IMR-90 (cell line): ENCODE data around the gene CLOCK. TPM values are rescaled to one million over a fixed set of nuclear protein-coding genes. Genes with fewer than 3 reads are reported as not detected.

Experiments used
- ATAC-seq: fragments of 200-7000 bp; cut with Tn5 transposase; 2 replicates; pipeline ENCODE4 v1.9.1; 2020; ENCODE audit warnings: low read depth, mild to moderate bottlenecking, moderate library complexity
- BruUV-seq: library from RNA; stranded (reverse); fragments of 400-500 nt; replicated peaks from 2 replicates; lab custom pipeline; 2021; lab: Mats Ljungman, UMichigan
- CTCF ChIA-PET: fragments of 300-600 bp; formaldehyde crosslinking; extraction: SDS; loops from one replicate; lab custom pipeline; 2021; ENCODE audit warnings: antibody characterized with exemption; lab: Yijun Ruan, JAX
- POLR2A ChIA-PET: fragments of 300-600 bp; sonication (Branson Sonifier 250); formaldehyde crosslinking; loops from one replicate; lab custom pipeline; 2022; ENCODE audit warnings: antibody characterized with exemption; ENCODE audit not compliant: unreplicated experiment; lab: Charles Lee
- DNase-seq: peaks from one replicate; pipeline ENCODE4 v3.0.0; 2013
- H2AFZ ChIP-seq: replicated peaks from 2 replicates; pipeline ENCODE3; 2013; ENCODE audit warnings: low read length, mild to moderate bottlenecking; ENCODE audit not compliant: poor library complexity
- H2AK5ac ChIP-seq: 2 replicates; pipeline ENCODE4 v1.6.1; 2013; ENCODE audit warnings: low read depth, low read length, inconsistent platforms
- H2AK9ac ChIP-seq: replicated peaks from 2 replicates; pipeline ENCODE3; 2013; ENCODE audit warnings: mild to moderate bottlenecking, low read depth, low read length, moderate library complexity; ENCODE audit not compliant: poor library complexity
- H2BK120ac ChIP-seq: 2 replicates; pipeline ENCODE4 v1.6.1; 2013; ENCODE audit warnings: low read depth, low read length, inconsistent platforms
- H2BK15ac ChIP-seq: 3 replicates; pipeline ENCODE4 v1.6.1; 2013; ENCODE audit warnings: low read depth, low read length, inconsistent platforms
- H2BK20ac ChIP-seq: 2 replicates; pipeline ENCODE4 v1.6.1; 2013; ENCODE audit warnings: low read depth, mild to moderate bottlenecking, inconsistent platforms, low read length, moderate library complexity
- H2BK5ac ChIP-seq: 2 replicates; pipeline ENCODE4 v1.6.1; 2013; ENCODE audit warnings: mild to moderate bottlenecking, low read depth, low read length, inconsistent platforms; ENCODE audit not compliant: poor library complexity, severe bottlenecking
- H3K14ac ChIP-seq: replicated peaks from 2 replicates; pipeline ENCODE4 v1.6.1; 2013; ENCODE audit warnings: low read depth, low read length, inconsistent platforms
- H3K18ac ChIP-seq: 2 replicates; pipeline ENCODE4 v1.6.1; 2013; ENCODE audit warnings: low read depth, low read length, control low read depth
- H3K23ac ChIP-seq: 2 replicates; pipeline ENCODE4 v1.6.1; 2013; ENCODE audit warnings: low read depth, low read length, inconsistent platforms
- H3K27ac ChIP-seq: 2 replicates; pipeline ENCODE4 v1.5.1; 2013; ENCODE audit warnings: mild to moderate bottlenecking, control low read depth, low read length; ENCODE audit not compliant: insufficient read depth
- H3K27me3 ChIP-seq: 2 replicates; pipeline ENCODE4 v1.6.1; 2013; ENCODE audit warnings: low read length; ENCODE audit not compliant: control insufficient read depth, insufficient read depth
- H3K36me3 ChIP-seq: 2 replicates; pipeline ENCODE4 v1.6.1; 2013; ENCODE audit warnings: low read length, mixed read lengths; ENCODE audit not compliant: control insufficient read depth, insufficient read depth
- H3K4ac ChIP-seq: 2 replicates; pipeline ENCODE4 v1.6.1; 2013; ENCODE audit warnings: low read depth, low read length, inconsistent platforms
- H3K4me1 ChIP-seq: 2 replicates; pipeline ENCODE4 v1.6.1; 2013; ENCODE audit warnings: low read length, mixed read lengths; ENCODE audit not compliant: control insufficient read depth, insufficient read depth
- H3K4me2 ChIP-seq: 2 replicates; pipeline ENCODE4 v1.6.1; 2013; ENCODE audit warnings: low read depth, mild to moderate bottlenecking, control low read depth, low read length, moderate library complexity
- H3K4me3 ChIP-seq: 2 replicates; pipeline ENCODE4 v1.5.1; 2013; ENCODE audit warnings: low read depth, mild to moderate bottlenecking, control low read depth, low read length, moderate library complexity; ENCODE audit not compliant: insufficient read depth
- H3K56ac ChIP-seq: 2 replicates; pipeline ENCODE4 v1.6.1; 2013; ENCODE audit warnings: low read length, inconsistent platforms; ENCODE audit not compliant: insufficient read depth; ENCODE audit errors: extremely low read depth
- H3K79me1 ChIP-seq, 2 experiments: 2 replicates each; pipeline ENCODE4 v1.6.1; 2013; ENCODE audit warnings: low read length in 2 of 2, inconsistent platforms in 1 of 2, low read depth in 1 of 2
- H3K9ac ChIP-seq: 2 replicates; pipeline ENCODE4 v1.6.1; 2013; ENCODE audit warnings: low read depth, low read length, control low read depth
- H3K9me1 ChIP-seq: 2 replicates; pipeline ENCODE4 v1.6.1; 2013; ENCODE audit warnings: low read length, inconsistent platforms; ENCODE audit not compliant: insufficient read depth
- H3K9me3 ChIP-seq: 2 replicates; pipeline ENCODE4 v1.6.1; 2013; ENCODE audit warnings: low read length; ENCODE audit not compliant: control insufficient read depth, insufficient read depth
- H4K20me1 ChIP-seq: 2 replicates; pipeline ENCODE4 v1.6.1; 2013; ENCODE audit warnings: low read length, inconsistent platforms; ENCODE audit not compliant: insufficient read depth
- H4K5ac ChIP-seq: 2 replicates; pipeline ENCODE4 v1.6.1; 2013; ENCODE audit warnings: mild to moderate bottlenecking, low read depth, low read length, control low read depth
- H4K8ac ChIP-seq, 2 experiments: 2 replicates each; pipeline ENCODE4 v1.6.1; 2013; ENCODE audit warnings: low read depth in 2 of 2, low read length in 2 of 2, control low read depth in 1 of 2, inconsistent platforms in 1 of 2
- H4K91ac ChIP-seq: 2 replicates; pipeline ENCODE4 v1.6.1; 2013; ENCODE audit warnings: low read depth, low read length, inconsistent platforms; ENCODE audit not compliant: insufficient read depth
- CHD1 ChIP-seq: IDR thresholded peaks from 2 replicates; pipeline ENCODE4 v1.6.1; 2012; ENCODE audit warnings: low read depth, low read length, improper control_type of control experiment
- CTCF ChIP-seq: conservative IDR thresholded peaks from 2 replicates; pipeline ENCODE4 v1.5.1; 2012; ENCODE audit warnings: mild to moderate bottlenecking, low read depth, low read length, improper control_type of control experiment
- FOS ChIP-seq: fragments of 150-350 bp; IDR thresholded peaks from 2 replicates; pipeline ENCODE4 v1.6.1; 2016; ENCODE audit warnings: low read depth, low read length
- POLR2A ChIP-seq: IDR thresholded peaks from 2 replicates; pipeline ENCODE4 v1.6.1; 2012; ENCODE audit warnings: mild to moderate bottlenecking, low read depth, low read length
- WGBS, 2 experiments: methylation state at CpG; one replicate each; pipeline versions ENCODE4 v1.1.5 to v1.1.7; 2013; ENCODE audit warnings: missing lambda C conversion rate in 2 of 2; ENCODE audit not compliant: insufficient read length in 1 of 2; ENCODE audit errors: extremely low coverage in 2 of 2; 5-methylcytosine and 5-hydroxymethylcytosine counted together
- dilution Hi-C: fragments of 300-500 bp; cut with HindIII; formaldehyde crosslinking; loops from one replicate; pipeline ENCODE4 v1.14.3; 2018; ENCODE audit warnings: low sequenced_read_pairs; ENCODE audit not compliant: unreplicated experiment
- in situ Hi-C: fragments of 300-500 bp; cut with MboI; formaldehyde crosslinking; loops from 3 replicates; pipeline ENCODE4 v1.14.3; 2019; ENCODE audit warnings: low sequenced_read_pairs, inconsistent platforms, mixed read lengths
- intact Hi-C: fragments of 100-400 bp; cut with micrococcal nuclease; formaldehyde crosslinking; loops from 2 replicates; pipeline ENCODE4 v1.10.0; 2022
- polyA plus RNA-seq, 3 experiments: library from polyadenylated mRNA; depleted of rRNA; stranded (reverse); fragments of >200 nt; gene quantifications; 2 replicates each; pipeline ENCODE4 v1.2.3, GENCODE V29; 2012; ENCODE audit warnings: low replicate concordance in 1 of 3
- total RNA-seq: library from RNA; depleted of rRNA; stranded (reverse); fragments of >200 nt; gene quantifications from 2 replicates; pipeline ENCODE4 v1.2.3, GENCODE V29; 2012
- TF ChIP-seq, protein P1 (sequence below): fragments of 150-350 bp; IDR thresholded peaks from 2 replicates; pipeline ENCODE4 v1.6.1; 2017; ENCODE audit warnings: mild to moderate bottlenecking, antibody characterized with exemption, low read length, low read depth

CLOCK gene
- total and polyA plus RNA-seq, 2 of the 4 experiments (the other 2 are of a cell fraction) = 7.3 to 53.4 TPM

DNA sequence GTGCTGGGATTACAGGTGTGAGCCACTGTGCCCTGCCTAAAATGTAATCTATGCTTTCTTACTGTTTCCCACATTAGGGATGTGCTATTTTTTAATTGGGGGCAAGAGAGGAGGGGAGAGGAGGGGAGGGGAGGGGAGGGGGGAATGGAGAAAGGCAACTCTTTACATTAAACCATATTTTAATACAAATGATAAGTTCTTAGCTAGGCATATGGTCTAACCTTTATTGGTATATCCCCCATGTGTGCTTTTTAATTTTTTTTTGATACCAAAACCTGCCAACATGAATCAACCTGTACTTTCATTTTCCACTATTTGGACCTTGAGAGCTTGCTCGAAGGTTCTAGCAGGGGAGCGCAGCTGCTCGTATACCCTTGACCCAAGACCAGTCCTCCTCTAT is 6.4 kb downstream of the CLOCK start:
- dilution Hi-C loops = no loop called here
- peak overlapping the region; percentile 21; the same call in 1 of the 2 replicates for H3K4me2 ChIP-seq
- H2AK5ac ChIP-seq = no peak overlapping the region
- no peak for ATAC-seq
- peaks cover 7% of the 10 kb centered on the region for H3K4me1 ChIP-seq
- H3K9me3 ChIP-seq = no peaks in the 10 kb centered on the region
- TF ChIP-seq CTCF = no peak
- TF ChIP-seq FOS = no peak
- TF ChIP-seq POLR2A = no peak
- TF ChIP-seq CHD1 = no peak
- TF ChIP-seq, protein P1, sequence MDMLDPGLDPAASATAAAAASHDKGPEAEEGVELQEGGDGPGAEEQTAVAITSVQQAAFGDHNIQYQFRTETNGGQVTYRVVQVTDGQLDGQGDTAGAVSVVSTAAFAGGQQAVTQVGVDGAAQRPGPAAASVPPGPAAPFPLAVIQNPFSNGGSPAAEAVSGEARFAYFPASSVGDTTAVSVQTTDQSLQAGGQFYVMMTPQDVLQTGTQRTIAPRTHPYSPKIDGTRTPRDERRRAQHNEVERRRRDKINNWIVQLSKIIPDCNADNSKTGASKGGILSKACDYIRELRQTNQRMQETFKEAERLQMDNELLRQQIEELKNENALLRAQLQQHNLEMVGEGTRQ = no peak
- no peak overlapping the region for H2AK9ac ChIP-seq
- H4K91ac ChIP-seq = no peak overlapping the region
- ChIA-PET POLR2A (interaction anchor here (0.6 kb wide), 1 partner anchor 36 kb away, joined by 7 read pairs; no protein-coding TSS in a partner anchor), CTCF (no interaction called here)
- no peak overlapping the region for H2BK15ac ChIP-seq
- in situ Hi-C loops = loop anchor here (25.0 kb wide), 1 partner anchor 1253 kb away; no protein-coding TSS in a partner anchor
- no peak overlapping the region for H3K18ac ChIP-seq
- no peak overlapping the region for H3K27ac ChIP-seq
- WGBS, 2 experiments = no CpG with 5 or more reads among the region's 3 CpGs
- H3K9ac ChIP-seq = no peak overlapping the region
- H2AFZ ChIP-seq = no peak overlapping the region
- no peak overlapping the region for H3K4me3 ChIP-seq
- H3K23ac ChIP-seq = 0 out of 2 replicates have a peak overlapping the region, but pooled peaks have one; percentile 33
- H4K5ac ChIP-seq = 0 out of 2 replicates have a peak overlapping the region, but pooled peaks have one; percentile 48
- no peaks in the 10 kb centered on the region for H3K27me3 ChIP-seq
- H3K14ac ChIP-seq = no peak overlapping the region
- H2BK5ac ChIP-seq = no peak overlapping the region
- H3K79me1 ChIP-seq = peaks cover 22 to 37% of the 10 kb centered on the region in 2 experiments
- H4K20me1 ChIP-seq = peaks cover 6% of the 10 kb centered on the region; the same call in 1 of the 2 replicates
- BruUV-seq = no TSS peak
- no peak overlapping the region for H4K8ac ChIP-seq
- peaks cover 10% of the 10 kb centered on the region for H3K9me1 ChIP-seq
- H3K56ac ChIP-seq = no peak overlapping the region
- 0 out of 2 replicates have a peak, but pooled peaks cover 1% of the 10 kb centered on the region for H3K36me3 ChIP-seq
- no peak overlapping the region for H3K4ac ChIP-seq
- intact Hi-C loops = loop anchor here (10.0 kb wide), 1 partner anchor 45 kb away; no protein-coding TSS in a partner anchor
- H2BK20ac ChIP-seq = no peak overlapping the region
- no peak for DNase-seq
- no peak overlapping the region for H2BK120ac ChIP-seq
